HG03521 (cell line): ENCODE measurements around the gene SUV39H1.

Experiments
- ATAC-seq: cut with Tn5 transposase; IDR thresholded peaks from one replicate; pipeline ENCODE4 v1.9.1; 2021; ENCODE audit warnings: mild to moderate bottlenecking, moderate library complexity; ENCODE audit not compliant: unreplicated experiment

The SUV39H1 gene

GRCh38 chrX:48711929-48712505, 15.5 kb downstream of the SUV39H1 start:
- no peak for ATAC-seq

GRCh38 chrX:48713847-48714246, 17.3 kb downstream of the SUV39H1 start:
- ATAC-seq, result no peak

DNA sequence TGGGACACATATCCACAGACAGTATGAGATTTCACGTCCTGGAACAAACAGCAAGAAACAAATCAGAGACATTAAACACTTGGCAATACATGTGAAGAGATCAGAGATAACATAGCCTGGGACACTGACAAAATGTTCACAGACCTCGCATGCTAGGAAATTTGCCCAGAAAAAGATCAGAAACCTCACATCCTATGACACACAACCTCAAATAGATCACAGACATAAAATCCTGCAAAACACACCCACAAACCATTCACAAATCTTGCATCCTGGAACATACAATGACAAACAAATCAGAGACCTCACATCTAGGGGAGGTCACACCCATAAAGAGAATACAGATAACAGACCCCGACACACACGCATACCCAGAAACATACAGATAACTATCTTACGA, 18.0 kb downstream of the SUV39H1 start:
- ATAC-seq, result no peak

GRCh38 chrX:48715072-48715471, 18.5 kb downstream of the SUV39H1 start:
- ATAC-seq, result no peak

GRCh38 chrX:48715876-48716502, 19.5 kb downstream of the SUV39H1 start:
- no peak for ATAC-seq

DNA sequence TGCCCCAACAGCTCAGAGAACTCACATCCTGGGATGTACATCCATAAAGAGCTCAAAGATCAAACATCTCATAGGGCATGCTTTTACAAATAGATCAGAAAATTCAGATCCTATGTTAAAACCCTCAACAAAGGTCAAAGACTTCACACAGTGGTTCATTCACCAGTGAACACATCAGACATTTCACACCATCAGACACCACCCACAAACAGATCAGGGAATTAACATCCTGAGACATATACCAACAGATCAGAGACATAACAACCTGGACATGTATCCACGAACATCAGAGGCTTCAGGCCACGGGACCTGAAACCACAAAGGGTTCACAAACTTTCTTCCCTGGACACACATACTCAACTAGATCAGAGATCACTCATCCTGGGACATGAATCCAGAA, 23.4 kb downstream of the SUV39H1 start:
- no peak for ATAC-seq

- ATAC-seq, result no peak
These were observed 24.2 kb downstream of the SUV39H1 start for GRCh38 chrX:48720577-48721250.

GRCh38 chrX:48721916-48722315, 25.4 kb downstream of the SUV39H1 start:
- ATAC-seq, result no peak

- ATAC-seq, result no peak
These were observed 30.1 kb downstream of the SUV39H1 start for GRCh38 chrX:48726596-48726995.

GRCh38 chrX:48728653-48729052, 32.1 kb downstream of the SUV39H1 start:
- ATAC-seq, result no peak

GRCh38 chrX:48736303-48736702, 39.8 kb downstream of the SUV39H1 start:
- no peak for ATAC-seq

DNA sequence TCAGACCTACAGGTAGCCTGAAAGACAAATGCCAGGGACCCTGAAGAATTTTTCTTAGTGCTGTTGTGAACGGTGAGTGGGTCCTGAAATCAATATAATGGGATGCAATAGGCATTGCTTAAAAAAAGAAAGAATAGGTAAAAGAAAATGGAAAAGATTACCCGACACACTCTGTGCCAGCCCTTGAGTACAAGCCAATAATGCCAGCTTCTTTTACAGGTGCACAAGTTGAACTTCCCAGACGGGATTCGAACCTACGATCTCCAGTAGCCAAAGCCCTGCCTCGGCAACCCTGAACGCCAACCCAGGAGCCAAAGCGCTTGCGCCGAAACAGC, 40.3 kb downstream of the SUV39H1 start:
- no peak for ATAC-seq

DNA sequence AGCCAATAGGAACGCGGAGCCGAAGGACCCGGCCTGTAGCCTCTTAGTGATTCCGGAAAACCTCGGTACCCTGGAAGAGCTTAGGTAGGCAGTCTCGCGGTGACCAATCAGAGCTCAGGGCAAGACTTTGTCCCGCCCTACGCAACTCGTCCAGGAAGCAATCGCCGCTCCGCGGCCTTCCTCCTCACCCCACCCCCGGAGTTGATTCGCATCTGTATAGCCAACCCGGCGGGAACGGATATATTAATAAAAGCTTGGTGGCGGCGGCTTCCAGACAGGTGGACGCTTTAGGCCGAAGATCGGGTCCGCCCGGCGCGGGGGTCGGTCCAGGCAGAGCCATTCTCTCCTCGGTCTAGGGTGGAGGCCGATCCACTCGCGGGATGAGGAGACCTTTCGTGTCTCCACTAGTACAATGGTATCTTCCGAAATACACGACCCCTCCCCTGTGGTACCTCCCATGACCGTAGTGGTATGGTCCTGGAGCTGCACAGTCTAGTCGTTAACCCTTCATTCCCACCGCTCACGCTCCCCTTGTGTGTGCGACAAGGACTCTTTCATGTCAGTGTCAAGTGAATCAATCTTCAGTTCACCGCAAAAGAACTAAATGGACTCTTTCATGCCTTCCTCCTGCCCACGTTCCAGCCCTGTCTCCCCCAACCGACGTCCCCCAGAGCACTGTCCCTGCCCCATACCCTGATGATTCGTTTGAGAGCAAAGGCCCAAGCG, 40.8 kb downstream of the SUV39H1 start:
- ATAC-seq, result peak; percentile 97

DNA sequence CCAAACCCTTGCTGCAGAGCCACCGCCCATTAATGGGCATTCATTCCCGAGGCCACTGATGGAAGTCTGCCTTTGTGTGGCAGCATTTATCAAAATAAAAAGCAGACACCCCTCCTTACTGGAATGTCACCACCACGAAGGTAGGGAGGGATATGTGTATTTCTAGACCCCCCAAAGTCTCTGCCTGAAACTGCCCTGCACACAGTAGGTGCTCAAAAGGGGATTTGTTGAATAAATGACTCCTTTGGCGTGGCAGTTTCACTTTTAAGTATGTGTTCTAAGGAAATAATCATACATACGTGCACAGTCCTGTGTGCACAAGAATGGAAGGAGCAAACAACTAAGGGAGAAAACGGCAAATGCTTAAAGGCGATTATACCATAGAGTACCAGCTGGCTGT, 41.4 kb downstream of the SUV39H1 start:
- no peak for ATAC-seq

- ATAC-seq, result no peak
These were observed 45.3 kb downstream of the SUV39H1 start for GRCh38 chrX:48741834-48742233.

GRCh38 chrX:48745222-48745621, 48.7 kb downstream of the SUV39H1 start:
- ATAC-seq, result no peak

DNA sequence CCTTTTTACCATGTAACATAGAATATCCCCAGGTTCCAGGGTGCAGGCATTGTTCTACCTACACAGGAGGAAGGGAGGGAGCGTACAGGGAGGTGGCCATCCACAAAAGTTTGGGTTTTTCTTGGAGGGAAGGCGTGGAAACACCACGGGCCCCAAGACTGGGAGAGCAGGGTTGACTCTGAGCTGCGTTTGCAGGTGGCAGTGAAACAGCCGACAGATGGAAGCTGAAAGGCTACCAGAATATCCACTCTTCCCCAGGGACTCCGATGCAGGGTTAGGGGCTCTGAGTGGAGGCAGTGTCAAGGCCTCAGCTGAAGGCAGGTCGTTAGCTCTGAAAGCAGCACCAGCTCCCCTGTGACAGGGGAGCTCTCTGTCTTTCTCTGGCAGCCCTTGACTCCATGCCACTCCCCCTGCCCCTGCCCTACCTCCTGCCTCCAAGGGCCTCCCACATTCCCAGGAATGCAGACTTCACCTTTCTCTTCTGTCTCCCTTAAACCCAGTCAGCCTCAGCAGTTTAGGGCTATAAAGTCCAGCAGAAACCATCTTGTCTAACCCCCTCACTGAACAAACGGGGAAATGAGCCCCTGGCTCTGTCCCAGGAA, 51.0 kb downstream of the SUV39H1 start:
- ATAC-seq, result no peak

DNA sequence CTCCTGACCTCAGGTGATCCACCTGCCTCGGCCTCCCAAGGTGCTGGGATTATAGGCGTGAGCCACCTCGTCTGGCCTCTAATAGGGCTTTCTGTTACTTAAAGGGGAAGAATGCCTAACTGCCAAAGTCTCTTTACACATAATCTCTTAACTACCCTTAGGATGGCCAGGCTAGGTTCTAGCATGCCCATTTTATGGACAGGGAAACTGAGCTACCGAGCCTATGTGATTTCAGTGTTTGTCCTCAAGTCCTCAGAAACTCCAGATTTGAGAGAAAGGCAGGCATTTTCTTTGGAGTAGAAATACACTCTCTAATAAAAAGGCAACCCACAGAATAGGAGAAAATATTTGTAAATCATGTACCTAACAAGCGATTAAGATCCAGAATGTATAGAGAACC, 52.6 kb downstream of the SUV39H1 start:
- no peak for ATAC-seq

DNA sequence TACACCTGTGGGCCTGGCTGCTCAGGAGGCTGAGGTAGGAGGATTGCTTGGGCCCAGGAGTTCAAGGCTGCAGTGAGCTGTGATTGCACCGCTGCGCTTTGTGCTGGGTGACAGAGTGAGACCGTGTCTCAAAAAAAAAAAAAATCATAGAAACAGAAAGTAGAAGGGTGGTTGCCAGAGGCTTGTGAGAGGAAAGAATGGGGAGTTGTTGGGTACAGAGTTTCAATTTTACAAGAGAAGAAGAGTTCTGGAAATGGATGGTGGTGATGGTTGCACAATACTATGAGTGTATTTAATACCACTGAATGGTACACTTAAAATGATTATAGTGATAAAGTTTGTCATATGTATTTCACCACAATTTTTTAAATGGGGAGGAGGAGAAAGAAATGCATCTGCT, 54.8 kb downstream of the SUV39H1 start:
- ATAC-seq, result no peak

- ATAC-seq, result no peak
These were observed 56.0 kb downstream of the SUV39H1 start for GRCh38 chrX:48752498-48752897.

DNA sequence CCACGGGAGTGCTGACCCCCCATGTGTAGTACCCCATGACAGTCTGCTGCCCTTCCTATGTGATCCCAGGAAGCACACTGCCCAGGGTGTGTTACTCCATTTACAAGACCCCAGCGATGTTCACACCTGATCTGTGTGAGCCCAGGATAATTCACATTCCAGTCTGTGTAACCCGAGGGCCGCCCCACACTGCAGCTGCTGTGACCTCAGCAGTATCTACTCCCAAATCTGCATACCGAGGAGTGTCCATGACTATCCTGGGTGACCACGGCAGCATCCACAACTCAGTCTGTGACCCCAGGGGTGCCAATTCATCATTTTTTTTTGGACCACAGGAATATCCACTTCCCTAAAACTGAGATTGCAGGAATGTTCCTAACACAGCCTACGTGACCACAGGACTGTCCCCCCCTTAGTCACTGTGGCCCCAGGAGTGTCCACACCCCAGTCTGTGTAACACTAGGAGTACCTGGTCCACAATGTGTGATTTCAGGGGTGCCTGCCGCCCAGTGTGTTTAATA, 57.2 kb downstream of the SUV39H1 start:
- ATAC-seq, result no peak
